Loucy (cell line): ENCODE data around the gene C1QTNF9B.

Experiments
- H2AFZ ChIP-seq: fragments of 200-600 bp; sonication (generic); 2 replicates; pipeline ENCODE4 v1.6.0; 2016; ENCODE audit warnings: antibody characterized with exemption, mild to moderate bottlenecking, low read length, moderate library complexity
- H3F3A ChIP-seq: fragments of 200-600 bp; 2 replicates; pipeline ENCODE4 v1.6.0; 2016; ENCODE audit warnings: antibody characterized with exemption, low read depth, mild to moderate bottlenecking
- H3K27me3 ChIP-seq: fragments of 200-600 bp; sonication (generic); 2 replicates; pipeline ENCODE4 v1.6.1; 2014; ENCODE audit warnings: low read length, mild to moderate bottlenecking; ENCODE audit not compliant: insufficient read depth, poor library complexity, severe bottlenecking
- H3K36me3 ChIP-seq: fragments of 200-600 bp; sonication (generic); 2 replicates; pipeline ENCODE4 v1.6.1; 2016; ENCODE audit warnings: low read length; ENCODE audit not compliant: insufficient read depth
- H3K4me1 ChIP-seq: fragments of 200-600 bp; sonication (generic); 2 replicates; pipeline ENCODE4 v1.5.1; 2014; ENCODE audit warnings: low read length, mild to moderate bottlenecking; ENCODE audit not compliant: insufficient read depth, poor library complexity, severe bottlenecking
- H3K4me2 ChIP-seq: fragments of 200-600 bp; sonication (generic); 2 replicates; pipeline ENCODE4 v1.6.0; 2014; ENCODE audit warnings: antibody characterized with exemption, low read length, low read depth, mild to moderate bottlenecking; ENCODE audit not compliant: poor library complexity, severe bottlenecking
- H3K4me3 ChIP-seq: fragments of 200-600 bp; sonication (generic); 2 replicates; pipeline ENCODE4 v1.5.1; 2014; ENCODE audit warnings: low read length, mild to moderate bottlenecking, mixed read lengths; ENCODE audit not compliant: poor library complexity, severe bottlenecking
- H3K79me2 ChIP-seq: fragments of 200-600 bp; sonication (generic); 2 replicates; pipeline ENCODE4 v1.6.1; 2014; ENCODE audit warnings: low read length; ENCODE audit not compliant: insufficient read depth
- H3K9ac ChIP-seq: fragments of 200-600 bp; sonication (generic); 2 replicates; pipeline ENCODE4 v1.6.0; 2014; ENCODE audit warnings: mild to moderate bottlenecking, low read depth, low read length, moderate library complexity; ENCODE audit not compliant: poor library complexity, severe bottlenecking
- H3K9me2 ChIP-seq: fragments of 200-600 bp; sonication (generic); replicated peaks from 2 replicates; pipeline ENCODE4 v1.6.1; 2016; ENCODE audit warnings: low read depth, low read length, mixed read lengths
- H3K9me3 ChIP-seq: fragments of 200-600 bp; sonication (generic); 2 replicates; pipeline ENCODE4 v1.6.1; 2014; ENCODE audit warnings: mild to moderate bottlenecking, antibody characterized with exemption, low read length, low read depth; ENCODE audit not compliant: insufficient read depth
- H4K20me1 ChIP-seq: fragments of 200-600 bp; sonication (generic); 2 replicates; pipeline ENCODE4 v1.6.0; 2014; ENCODE audit warnings: antibody characterized with exemption, low read length, mild to moderate bottlenecking; ENCODE audit not compliant: insufficient read depth, poor library complexity, severe bottlenecking
- EZH2phosphoT487 ChIP-seq: fragments of 200-600 bp; IDR thresholded peaks from 2 replicates; pipeline ENCODE4 v1.6.1; 2018; ENCODE audit warnings: antibody characterized with exemption, mild to moderate bottlenecking, moderate library complexity, borderline replicate concordance
- TF ChIP-seq, protein P1 (sequence below): fragments of 200-600 bp; sonication (generic); conservative IDR thresholded peaks from 2 replicates; pipeline ENCODE4 v1.5.1; 2014; ENCODE audit warnings: mild to moderate bottlenecking, antibody characterized with exemption, low read length

C1QTNF9B gene

GRCh38 chr13:23870356-23871140 is 26.8 kb downstream of the C1QTNF9B start:
- Histone ChIP-seq H2AFZ (no peak overlapping the region), H3K9me2 (no peaks in the 10 kb centered on the region), H3K27me3 (no peaks in the 10 kb centered on the region), H3K4me1 (peaks cover 34% of the 10 kb centered on the region), H3K4me3 (no peak overlapping the region), H3K36me3 (no peaks in the 10 kb centered on the region), H3K4me2 (no peak overlapping the region), H3K9me3 (no peaks in the 10 kb centered on the region), H3F3A (no peaks in the 10 kb centered on the region), H3K9ac (no peak overlapping the region), H4K20me1 (no peaks in the 10 kb centered on the region), H3K79me2 (no peaks in the 10 kb centered on the region)
- TF ChIP-seq, protein P1, sequence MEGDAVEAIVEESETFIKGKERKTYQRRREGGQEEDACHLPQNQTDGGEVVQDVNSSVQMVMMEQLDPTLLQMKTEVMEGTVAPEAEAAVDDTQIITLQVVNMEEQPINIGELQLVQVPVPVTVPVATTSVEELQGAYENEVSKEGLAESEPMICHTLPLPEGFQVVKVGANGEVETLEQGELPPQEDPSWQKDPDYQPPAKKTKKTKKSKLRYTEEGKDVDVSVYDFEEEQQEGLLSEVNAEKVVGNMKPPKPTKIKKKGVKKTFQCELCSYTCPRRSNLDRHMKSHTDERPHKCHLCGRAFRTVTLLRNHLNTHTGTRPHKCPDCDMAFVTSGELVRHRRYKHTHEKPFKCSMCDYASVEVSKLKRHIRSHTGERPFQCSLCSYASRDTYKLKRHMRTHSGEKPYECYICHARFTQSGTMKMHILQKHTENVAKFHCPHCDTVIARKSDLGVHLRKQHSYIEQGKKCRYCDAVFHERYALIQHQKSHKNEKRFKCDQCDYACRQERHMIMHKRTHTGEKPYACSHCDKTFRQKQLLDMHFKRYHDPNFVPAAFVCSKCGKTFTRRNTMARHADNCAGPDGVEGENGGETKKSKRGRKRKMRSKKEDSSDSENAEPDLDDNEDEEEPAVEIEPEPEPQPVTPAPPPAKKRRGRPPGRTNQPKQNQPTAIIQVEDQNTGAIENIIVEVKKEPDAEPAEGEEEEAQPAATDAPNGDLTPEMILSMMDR = no peak
- no peak for TF ChIP-seq EZH2phosphoT487

- H3K4me3 ChIP-seq = no peak overlapping the region
- H3K9me3 ChIP-seq = no peaks in the 10 kb centered on the region
- TF ChIP-seq EZH2phosphoT487 = no peak
- TF ChIP-seq, protein P1 = no peak
- H3K9me2 ChIP-seq = no peaks in the 10 kb centered on the region
- H3K4me2 ChIP-seq = no peak overlapping the region
- no peak overlapping the region for H3K9ac ChIP-seq
- no peak overlapping the region for H2AFZ ChIP-seq
- H3K79me2 ChIP-seq = no peaks in the 10 kb centered on the region
- H3K36me3 ChIP-seq = no peaks in the 10 kb centered on the region
- no peaks in the 10 kb centered on the region; the same call in 1 of the 2 replicates for H3F3A ChIP-seq
- H3K27me3 ChIP-seq = no peaks in the 10 kb centered on the region
- H3K4me1 ChIP-seq = peaks cover 43% of the 10 kb centered on the region
- H4K20me1 ChIP-seq = no peaks in the 10 kb centered on the region
Observed at GRCh38 chr13:23868521-23868920, 28.8 kb downstream of the C1QTNF9B start.

- Histone ChIP-seq H3K27me3 (no peaks in the 10 kb centered on the region), H3K4me2 (peak overlapping the region; percentile 24), H2AFZ (no peak overlapping the region), H3K9ac (no peak overlapping the region), H3K79me2 (no peaks in the 10 kb centered on the region), H4K20me1 (no peaks in the 10 kb centered on the region), H3F3A (no peaks in the 10 kb centered on the region; the same call in 1 of the 2 replicates), H3K9me2 (no peaks in the 10 kb centered on the region), H3K36me3 (no peaks in the 10 kb centered on the region), H3K9me3 (no peaks in the 10 kb centered on the region), H3K4me1 (peaks cover 43% of the 10 kb centered on the region), H3K4me3 (no peak overlapping the region)
- TF ChIP-seq, protein P1 = no peak
- TF ChIP-seq EZH2phosphoT487 = no peak
Observed at GRCh38 chr13:23867027-23867491, 30.2 kb downstream of the C1QTNF9B start.
